Loucy (cell line): ENCODE data around the gene DOK6.
A peak's percentile ranks its signal among the peaks of the same experiment; 100 is the strongest.

ENCODE experiments used
- H2AFZ ChIP-seq: fragments of 200-600 bp; sonication (generic); 2 replicates; pipeline ENCODE4 v1.6.0; 2016; ENCODE audit warnings: antibody characterized with exemption, mild to moderate bottlenecking, low read length, moderate library complexity
- H3F3A ChIP-seq: fragments of 200-600 bp; 2 replicates; pipeline ENCODE4 v1.6.0; 2016; ENCODE audit warnings: antibody characterized with exemption, low read depth, mild to moderate bottlenecking
- H3K27me3 ChIP-seq: fragments of 200-600 bp; sonication (generic); 2 replicates; pipeline ENCODE4 v1.6.1; 2014; ENCODE audit warnings: low read length, mild to moderate bottlenecking; ENCODE audit not compliant: insufficient read depth, poor library complexity, severe bottlenecking
- H3K36me3 ChIP-seq: fragments of 200-600 bp; sonication (generic); 2 replicates; pipeline ENCODE4 v1.6.1; 2016; ENCODE audit warnings: low read length; ENCODE audit not compliant: insufficient read depth
- H3K4me1 ChIP-seq: fragments of 200-600 bp; sonication (generic); 2 replicates; pipeline ENCODE4 v1.5.1; 2014; ENCODE audit warnings: low read length, mild to moderate bottlenecking; ENCODE audit not compliant: insufficient read depth, poor library complexity, severe bottlenecking
- H3K4me2 ChIP-seq: fragments of 200-600 bp; sonication (generic); 2 replicates; pipeline ENCODE4 v1.6.0; 2014; ENCODE audit warnings: antibody characterized with exemption, low read length, low read depth, mild to moderate bottlenecking; ENCODE audit not compliant: poor library complexity, severe bottlenecking
- H3K4me3 ChIP-seq: fragments of 200-600 bp; sonication (generic); 2 replicates; pipeline ENCODE4 v1.5.1; 2014; ENCODE audit warnings: low read length, mild to moderate bottlenecking, mixed read lengths; ENCODE audit not compliant: poor library complexity, severe bottlenecking
- H3K79me2 ChIP-seq: fragments of 200-600 bp; sonication (generic); 2 replicates; pipeline ENCODE4 v1.6.1; 2014; ENCODE audit warnings: low read length; ENCODE audit not compliant: insufficient read depth
- H3K9ac ChIP-seq: fragments of 200-600 bp; sonication (generic); 2 replicates; pipeline ENCODE4 v1.6.0; 2014; ENCODE audit warnings: mild to moderate bottlenecking, low read depth, low read length, moderate library complexity; ENCODE audit not compliant: poor library complexity, severe bottlenecking
- H3K9me2 ChIP-seq: fragments of 200-600 bp; sonication (generic); replicated peaks from 2 replicates; pipeline ENCODE4 v1.6.1; 2016; ENCODE audit warnings: low read depth, low read length, mixed read lengths
- H3K9me3 ChIP-seq: fragments of 200-600 bp; sonication (generic); 2 replicates; pipeline ENCODE4 v1.6.1; 2014; ENCODE audit warnings: mild to moderate bottlenecking, antibody characterized with exemption, low read length, low read depth; ENCODE audit not compliant: insufficient read depth
- H4K20me1 ChIP-seq: fragments of 200-600 bp; sonication (generic); 2 replicates; pipeline ENCODE4 v1.6.0; 2014; ENCODE audit warnings: antibody characterized with exemption, low read length, mild to moderate bottlenecking; ENCODE audit not compliant: insufficient read depth, poor library complexity, severe bottlenecking
- CTCF ChIP-seq: fragments of 200-600 bp; sonication (generic); conservative IDR thresholded peaks from 2 replicates; pipeline ENCODE4 v1.5.1; 2014; ENCODE audit warnings: mild to moderate bottlenecking, antibody characterized with exemption, low read length
- EZH2phosphoT487 ChIP-seq: fragments of 200-600 bp; IDR thresholded peaks from 2 replicates; pipeline ENCODE4 v1.6.1; 2018; ENCODE audit warnings: antibody characterized with exemption, mild to moderate bottlenecking, moderate library complexity, borderline replicate concordance

Gene DOK6

GRCh38 chr18:69567813-69568488 is 167.3 kb downstream of the DOK6 start:
- no peak overlapping the region for H2AFZ ChIP-seq
- no peak overlapping the region for H3K4me2 ChIP-seq
- TF ChIP-seq EZH2phosphoT487: no peak
- H3K27me3 ChIP-seq: no peaks in the 10 kb centered on the region
- H3K9me2 ChIP-seq: no peaks in the 10 kb centered on the region
- H3K4me1 ChIP-seq: no peaks in the 10 kb centered on the region
- no peaks in the 10 kb centered on the region for H3F3A ChIP-seq
- no peaks in the 10 kb centered on the region for H3K36me3 ChIP-seq
- H3K9ac ChIP-seq: no peak overlapping the region
- no peak overlapping the region for H3K4me3 ChIP-seq
- peaks cover 3% of the 10 kb centered on the region; the same call in 1 of the 2 replicates for H3K9me3 ChIP-seq
- H4K20me1 ChIP-seq: no peaks in the 10 kb centered on the region
- H3K79me2 ChIP-seq: no peaks in the 10 kb centered on the region

GRCh38 chr18:69569133-69569532 is 168.4 kb downstream of the DOK6 start:
- Histone ChIP-seq H3K9me2 (no peaks in the 10 kb centered on the region), H3F3A (no peaks in the 10 kb centered on the region), H3K36me3 (no peaks in the 10 kb centered on the region), H3K4me3 (no peak overlapping the region), H3K4me2 (no peak overlapping the region), H3K79me2 (no peaks in the 10 kb centered on the region), H2AFZ (no peak overlapping the region), H4K20me1 (no peaks in the 10 kb centered on the region), H3K27me3 (no peaks in the 10 kb centered on the region), H3K4me1 (no peaks in the 10 kb centered on the region), H3K9ac (no peak overlapping the region), H3K9me3 (peaks cover 3% of the 10 kb centered on the region; the same call in 1 of the 2 replicates)
- TF ChIP-seq EZH2phosphoT487 (no peak), CTCF (no peak)

- Histone ChIP-seq H4K20me1 (no peaks in the 10 kb centered on the region), H3K4me2 (no peak overlapping the region), H3K9ac (no peak overlapping the region), H2AFZ (no peak overlapping the region), H3K79me2 (no peaks in the 10 kb centered on the region), H3K9me2 (no peaks in the 10 kb centered on the region), H3K4me1 (no peaks in the 10 kb centered on the region), H3K27me3 (no peaks in the 10 kb centered on the region), H3F3A (no peaks in the 10 kb centered on the region), H3K9me3 (no peaks in the 10 kb centered on the region), H3K4me3 (no peak overlapping the region), H3K36me3 (no peaks in the 10 kb centered on the region)
- no peak for TF ChIP-seq EZH2phosphoT487
- TF ChIP-seq CTCF: no peak
Observed at GRCh38 chr18:69574401-69574800, 173.7 kb downstream of the DOK6 start.

GRCh38 chr18:69580107-69580506 is 179.4 kb downstream of the DOK6 start:
- H3K4me1 ChIP-seq: no peaks in the 10 kb centered on the region
- H3K9me3 ChIP-seq: no peaks in the 10 kb centered on the region
- no peaks in the 10 kb centered on the region for H3K9me2 ChIP-seq
- peak overlapping the region; percentile 73 for H2AFZ ChIP-seq
- H3K4me2 ChIP-seq: peak overlapping the region; percentile 40
- no peak for TF ChIP-seq CTCF
- H3K9ac ChIP-seq: no peak overlapping the region
- no peaks in the 10 kb centered on the region for H3F3A ChIP-seq
- peak overlapping the region; percentile 36 for H3K4me3 ChIP-seq
- no peaks in the 10 kb centered on the region for H3K36me3 ChIP-seq
- H4K20me1 ChIP-seq: no peaks in the 10 kb centered on the region
- no peaks in the 10 kb centered on the region for H3K27me3 ChIP-seq
- H3K79me2 ChIP-seq: no peaks in the 10 kb centered on the region
